ENCODE data around the gene ADSS2.

Gene ADSS2

DNA sequence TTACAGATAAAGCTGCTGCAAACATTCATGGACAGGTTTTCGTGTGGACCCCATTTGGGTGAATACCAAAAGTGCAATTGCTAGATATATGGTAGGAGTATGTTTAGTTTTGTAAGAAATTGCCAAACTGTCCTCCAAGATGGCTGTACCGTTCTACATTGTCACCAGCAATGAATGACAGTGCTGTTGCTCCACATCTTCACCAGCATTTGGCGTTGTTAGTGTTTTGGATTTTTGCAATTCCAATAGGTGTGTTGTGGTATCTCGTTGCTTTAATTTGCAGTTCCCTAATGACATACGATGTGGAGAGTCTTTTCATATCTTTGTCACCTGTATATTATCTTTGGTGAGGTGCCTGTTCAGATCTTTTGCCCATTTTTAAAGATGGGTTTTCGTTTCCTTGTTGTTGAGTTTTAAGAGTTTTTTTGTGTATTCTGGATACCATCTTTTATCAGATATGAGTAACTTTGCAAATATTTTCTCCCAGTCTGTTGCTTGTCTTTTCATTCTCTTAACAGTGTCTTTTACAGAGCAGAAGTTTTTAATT, 21.4 kb upstream of the ADSS2 start:
- H3K9me3 ChIP-seq (ENCODE audit: severe bottlenecking), result no peaks in the 10 kb centered on the region
- H3K27me3 ChIP-seq (ENCODE audit: insufficient read depth, low read depth, severe bottlenecking), result no peaks in the 10 kb centered on the region
- TF ChIP-seq, protein P1, sequence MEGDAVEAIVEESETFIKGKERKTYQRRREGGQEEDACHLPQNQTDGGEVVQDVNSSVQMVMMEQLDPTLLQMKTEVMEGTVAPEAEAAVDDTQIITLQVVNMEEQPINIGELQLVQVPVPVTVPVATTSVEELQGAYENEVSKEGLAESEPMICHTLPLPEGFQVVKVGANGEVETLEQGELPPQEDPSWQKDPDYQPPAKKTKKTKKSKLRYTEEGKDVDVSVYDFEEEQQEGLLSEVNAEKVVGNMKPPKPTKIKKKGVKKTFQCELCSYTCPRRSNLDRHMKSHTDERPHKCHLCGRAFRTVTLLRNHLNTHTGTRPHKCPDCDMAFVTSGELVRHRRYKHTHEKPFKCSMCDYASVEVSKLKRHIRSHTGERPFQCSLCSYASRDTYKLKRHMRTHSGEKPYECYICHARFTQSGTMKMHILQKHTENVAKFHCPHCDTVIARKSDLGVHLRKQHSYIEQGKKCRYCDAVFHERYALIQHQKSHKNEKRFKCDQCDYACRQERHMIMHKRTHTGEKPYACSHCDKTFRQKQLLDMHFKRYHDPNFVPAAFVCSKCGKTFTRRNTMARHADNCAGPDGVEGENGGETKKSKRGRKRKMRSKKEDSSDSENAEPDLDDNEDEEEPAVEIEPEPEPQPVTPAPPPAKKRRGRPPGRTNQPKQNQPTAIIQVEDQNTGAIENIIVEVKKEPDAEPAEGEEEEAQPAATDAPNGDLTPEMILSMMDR (IDR thresholded peaks at IDR 0.05; ENCODE audit: low read depth, low read length), result no peak
- no peak for DNase-seq
- H3K36me3 ChIP-seq, result no peaks in the 10 kb centered on the region
- no peak overlapping the region for H3K4me3 ChIP-seq (ENCODE audit: low read depth, low read length)
- no peak overlapping the region for H3K27ac ChIP-seq

DNA sequence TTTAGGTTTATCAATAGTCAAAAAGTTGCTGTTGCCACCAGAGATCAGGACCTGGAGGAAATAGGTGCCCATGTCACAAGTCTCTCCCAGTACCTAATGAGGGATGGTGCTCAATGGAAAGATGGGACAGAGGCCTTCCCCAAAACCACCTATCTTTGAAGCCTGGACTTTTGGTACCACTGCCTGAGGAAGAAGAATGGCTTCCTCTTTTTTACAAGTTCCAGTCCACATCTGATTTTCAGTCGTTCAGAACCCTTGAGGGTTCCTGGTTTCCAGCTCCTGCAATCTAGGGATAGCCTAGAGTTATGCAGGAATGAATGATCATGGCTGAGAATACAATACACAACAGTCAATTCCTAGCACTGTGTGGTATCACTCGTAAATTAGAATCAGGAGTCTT, 15.0 kb upstream of the ADSS2 start:
- no peak for DNase-seq
- Histone ChIP-seq H3K9me3 (ENCODE audit: severe bottlenecking) (no peaks in the 10 kb centered on the region), H3K27ac (no peak overlapping the region), H3K4me3 (ENCODE audit: low read depth, low read length) (no peak overlapping the region), H3K27me3 (ENCODE audit: insufficient read depth, low read depth, severe bottlenecking) (no peaks in the 10 kb centered on the region), H3K36me3 (no peaks in the 10 kb centered on the region)
- TF ChIP-seq, protein P1 (IDR thresholded peaks at IDR 0.05; ENCODE audit: low read depth, low read length), result no peak

DNA sequence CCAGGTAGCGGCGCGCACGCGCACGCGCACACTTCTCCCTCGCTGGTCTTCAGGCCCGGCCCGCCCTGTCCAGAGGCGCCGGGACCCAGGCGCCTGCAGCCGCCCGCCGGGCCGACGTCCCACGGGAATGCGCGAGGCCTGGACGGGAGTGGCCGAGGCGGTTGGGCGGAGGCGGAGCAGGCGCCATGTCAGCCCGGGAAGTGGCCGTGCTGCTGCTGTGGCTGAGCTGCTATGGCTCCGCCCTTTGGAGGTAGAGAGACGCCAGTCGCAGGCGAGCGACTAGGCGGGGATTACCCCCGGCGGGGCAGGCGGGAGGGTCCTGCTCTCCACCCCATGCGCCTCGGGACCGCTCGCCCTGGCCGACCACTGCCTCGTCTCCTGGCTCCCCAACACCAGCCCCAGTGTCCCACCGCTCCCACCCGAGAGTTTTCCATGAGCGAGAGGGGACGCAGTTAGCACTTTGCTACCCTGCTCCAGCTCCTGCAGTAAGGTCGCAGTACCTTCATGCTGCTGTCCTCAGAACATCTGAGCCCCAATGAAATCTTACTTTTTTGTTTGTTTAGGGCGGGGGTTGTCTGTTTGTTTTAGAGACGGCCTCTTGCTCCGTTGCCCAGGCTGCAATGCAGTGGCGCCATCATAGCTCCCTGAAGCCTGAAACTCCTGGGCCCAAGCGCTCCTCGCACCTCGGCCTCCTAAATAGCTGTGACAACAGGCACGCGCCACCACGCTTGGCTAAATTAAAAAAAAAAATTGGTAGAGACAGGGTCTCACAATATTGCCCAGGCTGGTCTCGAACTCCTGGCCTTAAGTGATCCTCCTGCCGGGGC, 9.7 kb upstream of the ADSS2 start, which contains the start of gene CATSPERE:
Gene CATSPERE (plus strand): TSS at position 29 of the 827 bp plus-strand sequence. CDS start 157 bp downstream, at position 186.
- Histone ChIP-seq H3K27me3 (ENCODE audit: insufficient read depth, low read depth, severe bottlenecking) (no peaks in the 10 kb centered on the region), H3K9me3 (ENCODE audit: severe bottlenecking) (no peaks in the 10 kb centered on the region), H3K4me3 (ENCODE audit: low read depth, low read length) (peak within 1 kb of the TSS; percentile 27), H3K36me3 (no peaks in the 10 kb centered on the region), H3K27ac (0 out of 2 replicates have a peak within 1 kb of the TSS, but pooled peaks have one; percentile 22)
- TF ChIP-seq, protein P1 (IDR thresholded peaks at IDR 0.05; ENCODE audit: low read depth, low read length), result no peak
- peak; percentile 61 for DNase-seq

DNA sequence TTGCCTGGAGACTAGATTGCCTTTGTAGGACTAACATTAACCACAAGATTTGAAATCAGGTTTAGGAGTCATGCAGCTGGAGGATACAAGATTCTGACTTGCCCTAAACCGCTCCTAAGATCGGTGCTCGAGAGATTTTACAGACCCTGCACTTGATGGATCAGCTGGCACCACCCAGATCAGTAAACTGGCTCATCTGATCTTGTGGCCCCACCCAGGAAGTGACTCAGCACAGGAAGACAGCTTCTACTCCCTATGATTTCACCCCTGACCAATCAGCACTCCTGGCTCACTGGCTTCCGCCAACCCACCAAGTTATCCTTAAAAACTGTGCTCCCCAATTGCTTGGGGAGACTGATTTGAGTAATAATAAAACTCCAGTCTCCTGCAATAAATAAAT, 8.5 kb upstream of the ADSS2 start:
- DNase-seq, result no peak
- TF ChIP-seq, protein P1 (IDR thresholded peaks at IDR 0.05; ENCODE audit: low read depth, low read length), result no peak
- Histone ChIP-seq H3K9me3 (ENCODE audit: severe bottlenecking) (no peaks in the 10 kb centered on the region), H3K27ac (no peak overlapping the region), H3K4me3 (ENCODE audit: low read depth, low read length) (no peak overlapping the region), H3K36me3 (no peaks in the 10 kb centered on the region), H3K27me3 (ENCODE audit: insufficient read depth, low read depth, severe bottlenecking) (no peaks in the 10 kb centered on the region)

DNA sequence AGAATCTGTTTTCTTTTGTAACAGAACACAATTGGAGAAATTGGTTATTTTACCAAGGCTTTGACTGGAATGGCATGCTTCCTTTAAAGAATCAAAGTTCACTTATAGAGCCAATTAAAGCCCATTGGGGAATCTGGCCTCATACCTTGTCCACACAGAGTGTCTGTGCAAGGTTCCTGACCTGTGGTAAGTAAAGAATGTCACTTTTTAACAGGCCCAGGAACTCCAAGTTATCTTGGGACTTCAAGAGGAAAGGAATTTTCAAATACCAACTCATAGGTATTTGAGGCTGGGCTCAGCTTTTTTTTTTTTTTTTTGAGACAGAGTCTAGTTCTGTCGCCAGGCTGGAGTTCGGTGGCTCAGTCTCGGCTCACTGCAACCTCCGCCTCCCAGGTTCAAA, 7.1 kb upstream of the ADSS2 start:
- DNase-seq, result no peak
- TF ChIP-seq, protein P1 (IDR thresholded peaks at IDR 0.05; ENCODE audit: low read depth, low read length), result no peak
- H3K36me3 ChIP-seq, result no peaks in the 10 kb centered on the region
- H3K27me3 ChIP-seq (ENCODE audit: insufficient read depth, low read depth, severe bottlenecking), result no peaks in the 10 kb centered on the region
- H3K4me3 ChIP-seq (ENCODE audit: low read depth, low read length), result no peak overlapping the region
- H3K27ac ChIP-seq, result no peak overlapping the region
- H3K9me3 ChIP-seq (ENCODE audit: severe bottlenecking), result no peaks in the 10 kb centered on the region
